AG09309 (cell line): Measurements from ENCODE around the gene FGFRL1.

Source experiments
- DNase-seq: peaks from one replicate; pipeline ENCODE4 v3.0.0-alpha.2; 2010; ENCODE audit warnings: low read depth
- H3K4me3 ChIP-seq: 2 replicates; pipeline ENCODE4 v1.5.1; 2011; ENCODE audit warnings: mild to moderate bottlenecking, low read depth, low read length, moderate library complexity; ENCODE audit not compliant: control insufficient read depth
- TF ChIP-seq, protein P1 (sequence below): IDR thresholded peaks from 2 replicates; pipeline ENCODE4 v1.5.1; 2011; ENCODE audit warnings: mild to moderate bottlenecking, low read depth, low read length, inconsistent platforms; ENCODE audit not compliant: insufficient read depth, control insufficient read depth; ENCODE audit errors: missing control alignments

Gene FGFRL1

DNA sequence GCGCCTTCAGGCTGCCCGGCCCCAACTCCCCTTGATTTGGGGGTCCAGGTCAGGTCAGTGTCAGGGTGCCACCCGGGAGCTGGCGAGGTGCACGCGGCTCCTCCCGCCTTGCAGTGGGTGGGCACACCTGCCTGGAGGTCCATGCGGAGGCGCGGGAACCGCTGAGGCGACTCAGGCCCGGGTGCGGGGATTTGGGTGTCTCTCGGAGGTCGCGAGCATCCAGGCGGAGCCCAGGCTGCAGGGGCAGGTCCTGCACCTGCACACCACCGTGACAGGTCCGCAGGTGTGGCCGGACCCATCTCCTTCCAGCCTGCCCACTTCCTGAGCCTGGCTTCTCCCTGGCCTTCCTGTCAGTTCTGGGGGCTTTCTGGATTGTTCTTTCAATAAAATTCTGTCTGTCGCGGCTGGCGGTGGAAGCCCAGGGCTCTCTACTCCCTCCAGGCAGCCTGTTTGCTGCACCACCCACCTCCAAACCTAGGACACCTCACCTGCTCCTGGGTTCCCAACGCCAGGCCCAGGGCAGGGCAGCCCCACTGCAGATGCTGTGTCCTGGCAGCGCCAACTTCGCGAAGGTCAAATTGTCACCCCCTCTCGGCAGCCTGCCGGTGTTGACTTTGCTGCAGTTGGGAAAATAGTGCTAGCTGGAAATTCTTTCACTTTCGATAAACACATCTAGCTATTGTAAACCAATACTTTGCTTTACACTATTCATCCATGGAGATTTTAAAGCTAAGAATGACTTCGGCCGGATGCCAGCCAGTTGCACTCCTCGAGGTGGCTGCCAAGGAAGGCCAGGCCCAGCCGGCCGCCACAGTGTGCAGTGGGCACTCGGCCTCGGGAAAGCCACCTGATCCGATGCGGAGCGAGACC, 35.9 kb downstream of the FGFRL1 start:
- H3K4me3 ChIP-seq: no peak overlapping the region; the same call in 1 of the 2 replicates
- TF ChIP-seq, protein P1, sequence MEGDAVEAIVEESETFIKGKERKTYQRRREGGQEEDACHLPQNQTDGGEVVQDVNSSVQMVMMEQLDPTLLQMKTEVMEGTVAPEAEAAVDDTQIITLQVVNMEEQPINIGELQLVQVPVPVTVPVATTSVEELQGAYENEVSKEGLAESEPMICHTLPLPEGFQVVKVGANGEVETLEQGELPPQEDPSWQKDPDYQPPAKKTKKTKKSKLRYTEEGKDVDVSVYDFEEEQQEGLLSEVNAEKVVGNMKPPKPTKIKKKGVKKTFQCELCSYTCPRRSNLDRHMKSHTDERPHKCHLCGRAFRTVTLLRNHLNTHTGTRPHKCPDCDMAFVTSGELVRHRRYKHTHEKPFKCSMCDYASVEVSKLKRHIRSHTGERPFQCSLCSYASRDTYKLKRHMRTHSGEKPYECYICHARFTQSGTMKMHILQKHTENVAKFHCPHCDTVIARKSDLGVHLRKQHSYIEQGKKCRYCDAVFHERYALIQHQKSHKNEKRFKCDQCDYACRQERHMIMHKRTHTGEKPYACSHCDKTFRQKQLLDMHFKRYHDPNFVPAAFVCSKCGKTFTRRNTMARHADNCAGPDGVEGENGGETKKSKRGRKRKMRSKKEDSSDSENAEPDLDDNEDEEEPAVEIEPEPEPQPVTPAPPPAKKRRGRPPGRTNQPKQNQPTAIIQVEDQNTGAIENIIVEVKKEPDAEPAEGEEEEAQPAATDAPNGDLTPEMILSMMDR: no peak
- DNase-seq: no peak

DNA sequence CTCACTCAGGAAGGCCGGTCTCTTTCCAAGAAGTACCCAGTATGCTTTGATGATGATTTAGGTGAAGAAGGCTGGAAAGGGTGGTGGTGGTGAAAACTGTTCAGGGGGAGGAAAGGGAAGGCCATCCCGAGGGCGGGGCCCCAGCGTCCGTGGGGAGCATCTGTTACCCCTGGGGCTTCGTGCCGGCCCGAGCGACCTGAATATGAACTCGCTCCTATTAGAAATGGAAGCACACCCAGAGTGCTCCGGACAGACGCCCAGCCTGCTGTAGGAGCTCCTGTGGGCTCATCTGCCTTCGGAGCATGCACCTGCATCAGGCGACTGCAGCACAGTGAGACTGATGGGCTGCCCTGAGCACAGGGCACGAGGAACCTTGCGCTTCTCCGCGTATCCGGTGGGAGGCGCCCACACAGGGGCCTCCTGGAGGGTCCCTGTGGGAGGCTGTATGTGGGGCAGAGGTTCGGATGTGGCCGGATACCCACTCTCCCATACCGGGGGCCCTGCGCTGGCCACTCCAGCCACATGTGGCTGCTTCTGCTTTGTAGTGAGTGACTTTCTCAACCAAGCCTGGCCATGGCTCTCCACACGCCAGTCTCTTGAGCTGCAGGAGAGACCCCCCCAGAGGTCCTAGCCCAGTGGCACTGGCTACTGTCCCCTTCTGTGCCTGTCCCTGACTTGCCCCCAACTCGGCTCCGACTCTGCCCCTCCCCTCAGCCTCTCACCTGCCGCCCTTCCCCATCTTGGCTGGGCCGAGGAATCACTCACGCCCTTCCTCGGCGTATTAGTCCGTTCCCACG, 36.7 kb downstream of the FGFRL1 start:
- TF ChIP-seq, protein P1: no peak
- DNase-seq: no peak
- H3K4me3 ChIP-seq: no peak overlapping the region

DNA sequence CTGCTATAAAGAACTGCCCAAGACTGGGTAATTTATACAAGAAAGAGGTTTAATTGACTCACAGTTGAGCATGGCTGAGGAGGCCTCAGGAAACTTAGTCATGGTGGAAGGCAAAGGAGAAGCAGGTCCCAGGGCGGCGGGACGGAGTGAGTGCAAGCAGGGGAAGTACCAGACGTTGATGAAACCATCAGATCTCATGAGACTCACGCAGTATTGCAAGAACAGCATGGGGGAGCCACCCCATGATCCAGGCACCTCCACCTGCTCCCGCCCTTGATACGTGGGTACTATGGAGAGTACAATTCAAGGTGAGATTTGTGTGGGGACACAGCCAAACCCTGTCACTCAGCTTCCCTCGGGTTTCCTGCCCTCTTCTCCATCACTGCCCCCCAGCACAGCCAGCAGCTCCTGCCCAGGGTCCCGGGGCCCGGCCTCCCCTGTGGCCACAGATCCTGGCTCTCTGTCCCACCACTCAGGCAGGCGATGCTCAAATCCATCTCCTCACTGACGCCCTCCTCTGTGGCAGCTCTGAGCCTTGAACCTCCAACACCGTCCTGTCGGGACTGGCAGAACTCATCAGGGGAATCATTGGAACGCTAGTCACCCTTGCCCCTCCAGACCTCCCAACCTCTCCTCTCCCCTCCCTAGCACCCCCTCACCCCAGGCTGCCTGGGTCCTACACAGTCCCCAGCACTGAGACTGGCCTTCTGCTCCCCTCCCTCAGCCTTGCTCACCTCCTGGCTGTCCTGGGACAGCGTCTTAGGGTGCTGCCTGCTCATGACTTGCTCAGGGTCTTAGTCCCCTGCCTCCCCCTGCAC, 37.6 kb downstream of the FGFRL1 start:
- TF ChIP-seq, protein P1: no peak
- H3K4me3 ChIP-seq: no peak overlapping the region
- DNase-seq: no peak

DNA sequence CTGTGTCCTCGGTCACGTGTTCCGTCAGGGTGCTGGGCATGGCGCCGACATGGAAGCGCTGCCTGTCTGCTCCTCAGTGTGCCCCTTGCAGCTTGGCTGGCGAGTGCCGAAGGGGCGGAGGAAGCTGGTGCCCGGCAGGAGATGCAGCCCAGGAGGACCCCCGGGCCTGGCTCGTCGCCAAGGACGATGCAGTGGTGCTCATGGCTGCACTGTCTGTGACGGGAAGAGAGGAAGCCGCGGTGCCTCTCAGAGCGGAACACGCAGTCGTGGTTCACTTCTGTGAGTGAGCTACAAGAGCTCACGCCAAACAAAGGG, 38.1 kb downstream of the FGFRL1 start:
- H3K4me3 ChIP-seq: no peak overlapping the region
- TF ChIP-seq, protein P1: no peak
- DNase-seq: no peak

DNA sequence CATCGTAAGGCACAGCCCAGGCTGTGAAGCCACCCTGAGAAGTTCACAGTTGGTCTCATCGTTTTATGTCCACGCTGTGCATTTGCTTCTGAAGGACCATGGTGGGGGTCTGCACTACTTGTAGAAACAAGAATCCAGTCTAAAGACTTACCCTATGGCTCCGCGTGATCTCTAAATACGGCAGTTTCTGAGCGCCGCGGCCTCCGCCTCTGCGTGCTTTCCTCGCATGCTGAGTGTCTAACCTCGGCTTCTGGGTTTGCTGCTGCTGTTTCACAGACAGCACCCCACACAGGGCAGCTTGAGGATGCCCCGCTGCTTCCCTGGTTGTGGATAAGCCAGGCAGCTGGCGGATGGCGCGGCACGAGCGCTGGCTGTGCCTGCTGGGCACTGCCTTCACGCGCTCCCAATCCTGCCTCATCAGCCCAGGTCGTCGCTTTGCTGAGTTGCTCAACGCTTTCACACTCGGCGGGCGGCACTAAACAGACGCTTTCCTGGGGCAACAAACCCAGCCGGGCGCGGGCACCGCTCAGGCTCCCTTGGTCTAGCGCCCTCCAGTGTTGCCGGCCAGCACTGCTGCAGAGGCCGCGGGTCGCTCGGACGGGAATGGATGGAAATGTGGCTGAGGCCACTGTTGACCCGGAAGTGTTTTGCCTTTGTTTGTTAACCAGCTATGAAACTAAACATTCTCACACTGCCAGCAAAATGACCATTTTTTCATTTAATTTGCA, 39.2 kb downstream of the FGFRL1 start:
- no peak overlapping the region for H3K4me3 ChIP-seq
- DNase-seq: no peak
- TF ChIP-seq, protein P1: peak; percentile 19

DNA sequence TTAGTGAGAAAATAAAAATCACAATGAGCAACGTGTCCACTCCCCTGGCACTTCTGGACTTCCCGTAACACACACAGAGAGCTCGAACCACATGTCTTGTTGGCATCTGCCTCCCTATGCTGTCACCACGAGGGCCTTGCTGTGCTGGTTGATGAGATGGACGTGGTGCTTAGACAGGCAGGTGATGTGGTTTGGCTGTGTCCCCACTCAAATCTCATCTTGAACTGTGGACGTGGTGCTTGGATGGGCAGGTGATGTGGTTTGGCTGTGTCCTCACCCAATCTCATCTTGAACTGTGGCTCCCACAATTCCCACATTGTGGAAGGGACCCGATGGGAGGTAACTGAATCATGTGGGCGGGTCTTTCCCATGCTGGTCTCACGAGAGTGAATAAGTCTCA, 40.0 kb downstream of the FGFRL1 start:
- no peak for DNase-seq
- H3K4me3 ChIP-seq: no peak overlapping the region
- TF ChIP-seq, protein P1: no peak
